HG02623 (cell line): ENCODE results near the gene GPR101.

Experiments
- ATAC-seq: cut with Tn5 transposase; IDR thresholded peaks from one replicate; pipeline ENCODE4 v1.9.1; 2021; ENCODE audit warnings: moderate library complexity; ENCODE audit not compliant: unreplicated experiment

GPR101 gene

GRCh38 chrX:137033774-137034507, at the start of gene GPR101:
TSS of gene GPR101 (minus strand) at chrX:137033995. CDS start at chrX:137031674, 2,321 bp downstream.
- ATAC-seq = no peak

- ATAC-seq = no peak
Measured at GRCh38 chrX:137081239-137081638, 47.4 kb upstream of the GPR101 start.

- ATAC-seq = no peak
Measured at GRCh38 chrX:137072396-137072795, 38.6 kb upstream of the GPR101 start.

- no peak for ATAC-seq
Measured at GRCh38 chrX:137071596-137071995, 37.8 kb upstream of the GPR101 start.

GRCh38 chrX:137067147-137067546, 33.4 kb upstream of the GPR101 start:
- ATAC-seq = no peak

- ATAC-seq = no peak
Measured at GRCh38 chrX:137062915-137063617, 29.3 kb upstream of the GPR101 start.

- ATAC-seq = no peak
Measured at GRCh38 chrX:137058339-137059127, 24.7 kb upstream of the GPR101 start.

GRCh38 chrX:137052643-137053235, 18.9 kb upstream of the GPR101 start:
- peak; percentile 9 for ATAC-seq

GRCh38 chrX:137051978-137052642, 18.3 kb upstream of the GPR101 start:
- peak; percentile 91 for ATAC-seq

- no peak for ATAC-seq
Measured at GRCh38 chrX:137044893-137045292, 11.1 kb upstream of the GPR101 start.

- ATAC-seq = no peak
Measured at GRCh38 chrX:137043736-137044135, 9.9 kb upstream of the GPR101 start.

GRCh38 chrX:137041329-137041728, 7.5 kb upstream of the GPR101 start:
- no peak for ATAC-seq

GRCh38 chrX:137040113-137040794, 6.5 kb upstream of the GPR101 start:
- no peak for ATAC-seq

- no peak for ATAC-seq
Measured at GRCh38 chrX:137034508-137034872, 695 bp upstream of the GPR101 start.

GRCh38 chrX:137032841-137033773, 688 bp downstream of the GPR101 start:
- no peak for ATAC-seq

- ATAC-seq = peak; percentile 26
Measured at GRCh38 chrX:137032341-137032694, 1.5 kb downstream of the GPR101 start.

- ATAC-seq = peak; percentile 78
Measured at GRCh38 chrX:137031517-137032340, 2.1 kb downstream of the GPR101 start.

GRCh38 chrX:137031039-137031438, 2.8 kb downstream of the GPR101 start:
- no peak for ATAC-seq
